ENCODE results near the gene NACA2.

DNA sequence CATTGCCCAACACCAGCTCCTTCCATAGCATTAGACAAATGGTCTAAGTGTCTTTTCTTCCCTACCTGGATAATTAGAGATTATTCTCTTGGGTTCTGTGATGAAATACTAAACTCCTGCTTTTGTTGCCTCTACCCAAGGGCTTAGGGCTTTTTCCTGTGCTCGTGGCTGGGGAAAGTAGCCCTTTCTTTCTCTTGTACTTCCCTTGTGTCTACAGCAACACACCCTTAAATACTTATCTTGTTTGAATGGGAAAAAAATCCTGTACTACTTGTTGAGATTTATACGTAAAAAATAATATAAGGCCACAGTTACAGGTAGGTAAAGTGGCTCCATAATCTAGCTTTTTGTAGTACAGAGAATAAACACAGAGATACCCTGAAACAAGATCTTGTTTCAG, 7.0 kb upstream of the NACA2 start:
- TF ChIP-seq, protein P1, sequence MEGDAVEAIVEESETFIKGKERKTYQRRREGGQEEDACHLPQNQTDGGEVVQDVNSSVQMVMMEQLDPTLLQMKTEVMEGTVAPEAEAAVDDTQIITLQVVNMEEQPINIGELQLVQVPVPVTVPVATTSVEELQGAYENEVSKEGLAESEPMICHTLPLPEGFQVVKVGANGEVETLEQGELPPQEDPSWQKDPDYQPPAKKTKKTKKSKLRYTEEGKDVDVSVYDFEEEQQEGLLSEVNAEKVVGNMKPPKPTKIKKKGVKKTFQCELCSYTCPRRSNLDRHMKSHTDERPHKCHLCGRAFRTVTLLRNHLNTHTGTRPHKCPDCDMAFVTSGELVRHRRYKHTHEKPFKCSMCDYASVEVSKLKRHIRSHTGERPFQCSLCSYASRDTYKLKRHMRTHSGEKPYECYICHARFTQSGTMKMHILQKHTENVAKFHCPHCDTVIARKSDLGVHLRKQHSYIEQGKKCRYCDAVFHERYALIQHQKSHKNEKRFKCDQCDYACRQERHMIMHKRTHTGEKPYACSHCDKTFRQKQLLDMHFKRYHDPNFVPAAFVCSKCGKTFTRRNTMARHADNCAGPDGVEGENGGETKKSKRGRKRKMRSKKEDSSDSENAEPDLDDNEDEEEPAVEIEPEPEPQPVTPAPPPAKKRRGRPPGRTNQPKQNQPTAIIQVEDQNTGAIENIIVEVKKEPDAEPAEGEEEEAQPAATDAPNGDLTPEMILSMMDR (IDR thresholded peaks at IDR 0.05; ENCODE audit: borderline replicate concordance, extremely low read depth, low read length, poor library complexity, severe bottlenecking), result no peak
- no peak for TF ChIP-seq EZH2 (IDR thresholded peaks at IDR 0.05; ENCODE audit: borderline replicate concordance, low read depth, low read length, severe bottlenecking)

Measured in DND-41 (cell line).